Adrenal gland (tissue), 5 donors: ENCODE measurements around the gene CHST8.

Experiments
- CTCF ChIP-seq, 6 experiments: fragments of 450-650 bp in 4 of 6; fragments of 200-600 bp in 2 of 6; sonication (generic) in 1 of 6; IDR thresholded peaks; 1 replicate in 5 of 6; 2 replicates in 1 of 6; pipeline versions ENCODE4 v1.5.1 to v1.8.0; 2016 to 2021; ENCODE audit warnings: antibody characterized with exemption in 6 of 6, mild to moderate bottlenecking in 2 of 6, moderate library complexity in 1 of 6
- POLR2A ChIP-seq, 2 donors: fragments of 450-650 bp; IDR thresholded peaks; one replicate each; pipeline ENCODE4 v1.6.1; 2017; ENCODE audit warnings: antibody characterized with exemption in 2 of 2, mild to moderate bottlenecking in 2 of 2, moderate library complexity in 1 of 2
- donor health status: DM: no; HTN: no; CAD: no.

- TF ChIP-seq POLR2A (IDR thresholded peaks at IDR 0.05) (no peak), CTCF (IDR thresholded peaks at IDR 0.05) (no peak)
Observed at GRCh38 chr19:33749619-33750175, 127.9 kb downstream of the CHST8 start.
